IPS DF 4.7 (cell line): ENCODE data around the gene SPRN.
"Not testable (repeated sequence)": the region's sequence is repeated elsewhere in the genome, so short reads cannot be mapped to it uniquely, and the experiment has no call there.

ENCODE experiments used
- DNase-seq: peaks from one replicate; pipeline ENCODE4 v3.0.0-alpha.2; 2013; ENCODE audit warnings: low spot score; ENCODE audit errors: extremely low read depth

The SPRN gene

DNA sequence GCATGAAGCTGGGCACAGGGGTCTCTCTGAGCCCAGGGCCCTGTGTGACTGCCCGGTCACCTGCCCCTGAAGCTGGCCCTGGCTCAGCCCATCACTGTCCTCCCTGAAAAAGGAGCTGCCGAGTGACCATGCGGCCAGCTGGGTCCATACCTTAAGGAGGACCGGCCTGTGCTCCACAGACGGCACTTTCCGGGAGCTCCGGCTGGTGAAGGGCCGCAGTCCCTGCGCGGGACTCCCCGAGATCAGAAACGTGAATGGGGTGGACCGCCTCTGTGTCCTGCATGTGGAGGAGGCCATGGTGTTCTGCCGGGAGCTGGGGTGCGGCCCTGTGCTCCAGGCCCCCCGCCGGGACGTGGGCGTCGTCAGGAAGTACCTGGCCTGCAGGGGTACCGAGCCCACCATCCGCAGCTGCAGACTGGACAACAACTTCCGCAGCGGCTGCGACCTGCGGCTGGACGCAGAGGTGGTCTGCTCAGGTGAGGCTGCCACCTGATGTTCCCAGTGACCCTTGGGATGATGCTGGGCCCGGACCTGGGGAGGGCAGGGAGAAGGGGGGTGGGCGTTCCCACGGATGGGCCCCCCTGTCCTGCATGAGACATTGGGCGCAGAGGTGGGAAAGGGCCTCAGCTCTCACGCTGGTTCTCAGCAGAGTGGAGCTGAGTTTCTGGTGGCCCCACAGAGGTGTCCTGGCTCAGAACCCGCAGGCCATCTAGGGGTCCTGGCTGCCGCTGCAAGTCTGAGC lies 32.8 kb upstream of the SPRN start:
- DNase-seq = no peak

DNA sequence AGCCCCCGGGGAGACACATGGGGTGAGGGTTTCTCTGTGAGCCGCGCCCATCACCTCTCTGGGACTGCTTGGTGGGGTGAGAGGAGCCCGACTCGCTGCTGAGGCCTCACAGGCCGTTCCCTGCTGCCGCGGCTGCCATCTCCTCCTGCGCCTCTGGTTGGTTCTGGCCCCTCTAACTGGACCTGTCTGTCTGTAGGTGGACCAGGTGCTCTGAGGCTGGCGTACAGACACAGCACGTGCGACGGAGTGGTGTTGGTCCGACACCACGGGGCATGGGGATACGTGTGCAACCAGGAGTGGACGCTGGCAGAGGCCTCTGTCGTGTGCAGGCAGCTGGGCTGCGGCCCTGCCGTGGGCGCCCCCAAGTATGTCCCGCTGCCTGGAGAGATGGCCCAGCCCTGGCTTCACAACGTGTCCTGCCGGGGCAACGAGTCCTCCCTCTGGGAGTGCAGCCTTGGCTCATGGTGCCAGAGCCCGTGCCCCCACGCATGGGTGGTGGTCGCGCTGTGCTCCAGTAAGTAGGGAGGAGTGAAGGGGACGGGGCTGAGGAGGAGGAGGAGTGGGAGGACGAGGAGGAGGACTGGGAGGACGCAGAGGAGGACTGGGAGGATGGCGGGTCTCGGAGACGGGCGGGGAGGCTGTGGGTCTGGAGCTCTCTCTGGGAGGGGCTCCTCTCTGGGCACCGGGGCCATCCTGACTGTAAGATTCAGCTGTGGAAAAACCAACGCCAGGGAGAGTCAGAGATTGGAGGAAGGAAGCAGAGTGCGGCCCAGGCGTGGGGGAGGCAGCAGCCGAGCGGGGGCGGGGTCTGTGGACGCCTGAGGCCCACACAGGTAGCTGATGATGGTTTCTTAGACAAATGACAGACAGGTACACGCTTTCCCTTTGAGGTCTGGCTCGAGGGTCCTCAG lies 31.9 kb upstream of the SPRN start:
- DNase-seq = no peak

DNA sequence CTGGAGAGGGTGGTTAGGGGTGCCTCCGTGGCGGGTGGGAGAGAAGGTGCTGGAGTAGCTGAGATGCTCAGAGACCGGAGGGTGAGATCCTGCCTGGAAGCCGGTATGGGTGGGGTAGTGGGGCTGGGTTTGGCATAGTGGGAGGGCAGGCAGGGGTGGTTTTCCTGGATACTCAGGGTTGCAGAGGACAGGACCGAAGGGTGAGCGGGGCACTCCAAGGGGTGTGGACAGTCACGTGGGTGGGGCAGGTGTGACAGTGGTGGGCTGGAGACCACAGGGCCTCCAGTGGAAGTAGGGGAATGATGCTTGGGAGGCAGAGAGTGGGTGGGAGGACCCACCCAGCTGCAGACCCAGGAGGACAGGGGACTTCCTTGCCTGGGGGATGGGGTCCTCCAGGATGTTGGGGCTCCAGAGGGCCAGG lies 31.2 kb upstream of the SPRN start:
- DNase-seq = no peak

DNA sequence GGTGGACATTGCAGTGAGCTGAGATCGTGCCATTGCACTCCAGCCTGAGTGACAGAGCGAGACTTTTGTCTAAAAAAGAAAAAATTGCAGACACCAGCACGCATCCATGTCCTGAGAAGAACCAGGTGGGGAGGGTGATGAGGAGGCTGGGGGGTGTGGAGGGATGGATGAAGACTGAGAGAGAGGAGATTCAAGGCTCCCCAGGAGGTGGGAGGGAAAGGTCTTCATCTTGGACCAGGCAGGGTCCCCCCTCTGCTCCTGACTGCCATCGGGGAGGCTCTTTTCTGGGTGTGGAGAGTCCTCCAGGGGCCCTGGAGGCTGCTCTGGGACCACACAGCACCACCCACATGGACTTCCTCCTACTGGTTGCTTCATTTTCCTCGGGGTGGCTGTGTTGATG lies 30.8 kb upstream of the SPRN start:
- no peak for DNase-seq

DNA sequence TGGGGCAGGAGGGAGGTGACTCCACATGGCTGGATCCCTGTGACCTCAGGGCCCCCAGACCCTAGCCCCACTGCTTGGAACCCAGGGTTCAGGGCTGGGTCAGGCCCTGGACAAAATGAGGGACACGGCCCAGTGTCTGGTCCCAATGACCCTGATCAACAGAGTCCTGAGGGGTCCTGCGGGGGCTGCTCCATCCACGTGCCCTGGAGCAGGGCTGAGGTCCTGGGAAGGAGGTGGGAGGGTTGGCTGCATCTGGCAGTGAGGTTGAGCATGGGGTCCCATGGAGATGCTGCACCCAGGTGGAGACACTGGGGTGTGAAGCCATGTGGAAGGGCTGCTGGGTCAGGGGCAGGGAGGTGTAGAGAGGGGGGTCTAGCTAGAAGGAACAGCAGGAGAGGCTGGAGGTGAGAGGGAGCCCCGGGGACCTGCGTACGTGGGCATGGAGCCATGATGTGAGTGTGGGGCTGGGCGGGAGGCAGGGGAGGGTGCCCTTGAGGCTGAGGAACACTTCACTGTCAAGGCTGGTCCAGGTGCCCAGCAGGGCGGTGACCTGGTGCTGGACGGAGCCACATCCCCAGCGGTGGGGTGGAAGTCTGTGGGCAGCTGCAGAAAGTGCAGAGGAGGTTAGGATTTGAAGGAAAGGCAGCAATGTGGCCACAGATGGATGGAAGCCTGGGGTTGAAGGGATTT lies 29.9 kb upstream of the SPRN start:
- no peak for DNase-seq

DNA sequence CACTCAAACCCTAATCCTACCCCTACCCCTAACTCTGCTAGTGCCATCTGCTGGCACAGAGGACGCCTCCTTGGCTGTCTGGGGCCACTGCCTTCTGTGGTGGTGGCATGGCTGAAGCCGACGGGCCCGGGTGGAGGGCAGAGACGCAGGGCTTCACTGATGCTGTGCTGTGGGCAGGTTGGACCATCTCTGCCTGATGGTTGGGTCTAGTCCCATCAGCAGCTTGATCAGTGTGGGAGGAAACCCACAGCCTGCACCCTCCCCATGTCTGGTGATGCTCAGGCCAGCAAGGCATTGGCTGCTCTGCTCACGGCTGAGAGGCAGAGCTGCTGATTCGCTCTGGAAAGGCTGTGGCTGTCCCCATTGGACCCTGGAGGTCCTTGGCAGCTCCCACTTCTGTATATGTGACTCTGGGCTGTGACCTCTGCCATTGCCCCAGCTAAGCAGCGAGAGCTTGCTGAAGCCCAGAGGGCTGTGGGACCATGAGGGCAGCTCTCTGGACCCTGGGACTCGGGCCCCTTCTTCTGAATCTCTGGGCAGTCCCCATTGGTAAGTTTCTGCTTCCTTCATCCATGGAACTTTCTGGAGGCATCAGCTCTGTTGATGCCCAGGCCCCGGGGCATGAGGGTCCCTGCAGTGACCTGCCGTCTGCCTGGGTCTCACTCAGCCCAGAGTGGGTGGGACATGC lies 29.2 kb upstream of the SPRN start, which contains the start of gene SCART1:
Gene SCART1, plus strand, starts transcription at position 430 of the 688 bp plus-strand sequence. Its CDS starts 53 bp downstream, at position 483.
- DNase-seq = no peak

DNA sequence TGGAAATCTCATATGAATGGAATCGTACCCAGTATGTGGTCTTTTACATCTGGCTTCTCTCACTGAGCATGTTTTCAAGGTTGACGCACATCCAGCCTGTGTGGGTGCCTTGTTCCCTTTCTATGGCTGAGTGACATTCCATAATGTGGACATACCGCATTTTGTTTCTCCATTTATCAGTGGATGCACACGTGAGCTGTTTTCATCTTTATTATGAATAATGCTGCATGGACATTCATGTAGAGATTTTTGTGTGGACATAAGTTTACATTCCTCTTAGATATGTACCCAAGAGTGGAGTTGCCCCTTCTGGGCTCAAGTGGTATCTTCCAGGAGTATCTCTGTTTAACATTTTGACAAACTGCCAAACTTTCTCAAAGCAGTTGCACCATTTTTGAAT lies 28.0 kb upstream of the SPRN start:
- no peak for DNase-seq

DNA sequence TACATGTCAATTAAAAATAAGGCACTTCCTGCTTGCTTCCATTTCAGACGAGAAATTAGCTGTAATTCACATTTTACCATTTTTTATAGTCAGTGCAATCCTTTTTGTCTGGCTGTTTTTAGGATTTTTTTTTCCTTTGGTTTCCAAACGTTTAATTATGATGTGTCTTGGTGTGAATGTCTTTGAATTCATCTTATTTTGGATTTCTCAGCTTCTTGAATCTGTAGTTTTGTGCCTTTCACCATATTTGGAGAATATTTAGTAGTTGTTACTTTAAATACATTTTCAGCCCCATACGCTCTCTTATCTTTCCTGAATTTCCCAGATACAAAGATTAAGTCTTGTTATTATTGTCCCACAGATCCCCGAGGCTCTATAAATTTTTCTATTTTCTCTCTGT lies 26.9 kb upstream of the SPRN start:
- DNase-seq = no peak

DNA sequence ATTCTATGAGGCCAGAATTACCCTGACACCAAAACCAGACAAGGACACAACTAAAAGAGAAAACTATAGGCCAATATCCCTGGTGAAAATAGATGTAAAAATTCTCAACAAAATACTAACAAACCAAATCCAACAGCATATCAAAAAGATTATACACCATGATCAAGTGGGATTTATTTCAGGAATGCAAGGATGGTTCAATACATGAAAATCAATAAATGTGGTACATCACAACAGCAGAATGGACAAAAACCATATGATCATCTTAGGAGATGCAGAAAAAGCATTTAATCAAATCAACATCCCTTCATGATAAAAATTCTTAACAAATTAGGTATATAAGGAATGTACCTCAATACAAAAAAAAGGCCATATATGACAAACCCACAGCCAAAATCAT lies 23.7 kb upstream of the SPRN start:
- no peak for DNase-seq

DNA sequence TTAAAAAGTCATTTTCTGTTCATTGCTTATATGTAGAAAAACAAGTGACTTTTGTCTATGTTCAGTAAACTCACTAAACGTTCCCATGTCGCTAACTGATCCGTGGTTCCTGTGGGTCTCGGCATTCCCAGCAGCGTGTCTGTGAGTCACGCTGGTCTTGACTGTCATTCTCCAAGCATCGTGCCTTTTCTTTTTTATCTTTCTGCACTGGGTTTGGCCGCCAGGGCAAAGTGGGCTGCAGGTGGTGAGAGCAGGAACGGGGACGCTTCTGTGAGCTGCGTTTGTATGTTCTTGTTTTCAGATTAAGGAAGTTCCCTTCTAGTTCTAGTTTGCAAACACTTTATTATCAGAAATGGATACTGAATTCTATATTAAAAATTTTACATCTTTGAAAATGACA lies 22.6 kb upstream of the SPRN start:
- DNase-seq = no peak

DNA sequence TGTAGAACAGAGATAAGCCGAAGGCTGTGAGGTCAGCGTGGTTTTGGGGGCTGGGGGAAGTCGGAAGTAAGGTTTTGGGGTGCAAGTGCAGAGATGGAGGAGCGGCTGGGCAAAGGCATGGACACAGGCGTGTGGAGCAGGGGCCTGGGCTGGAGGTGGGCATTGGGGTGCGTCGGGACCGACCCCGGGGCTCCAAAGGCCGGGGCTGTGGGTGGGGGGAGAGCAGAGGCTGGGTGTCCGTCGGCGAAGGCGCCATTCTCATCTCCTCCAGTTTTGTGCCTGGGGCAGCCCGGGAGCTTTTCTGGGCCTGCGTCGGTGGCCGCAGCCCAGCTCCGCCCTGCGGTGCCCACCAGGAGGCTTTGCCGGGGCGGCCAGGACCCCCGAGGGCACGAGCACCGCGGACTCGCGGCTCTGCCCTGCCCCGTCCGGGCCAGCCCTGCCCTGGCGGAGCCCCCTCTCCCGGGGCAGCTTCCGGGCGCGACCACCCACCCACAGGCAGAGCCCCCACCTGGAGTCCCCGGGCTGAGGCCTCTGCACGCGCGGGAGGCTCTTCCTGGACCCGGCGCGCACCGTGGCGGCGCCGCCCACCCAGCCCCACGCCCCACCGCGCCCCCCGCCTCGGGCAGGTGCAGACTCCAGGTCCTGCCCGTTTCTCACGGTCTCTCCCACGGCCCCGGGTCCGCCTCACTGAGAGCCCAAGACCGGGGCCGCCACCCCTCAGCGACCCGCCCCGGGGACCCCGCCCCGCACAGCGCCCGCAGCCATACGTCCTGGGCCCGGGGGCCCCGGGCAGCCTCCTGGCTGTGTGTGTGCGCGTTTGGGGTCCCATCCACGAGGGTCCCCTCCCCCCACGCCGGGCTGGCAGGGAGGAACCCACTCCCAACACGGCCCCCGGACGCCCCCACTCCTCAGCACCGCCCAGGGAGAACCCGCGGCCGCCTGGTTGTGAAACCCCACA lies 21.6 kb upstream of the SPRN start:
- no peak for DNase-seq

DNA sequence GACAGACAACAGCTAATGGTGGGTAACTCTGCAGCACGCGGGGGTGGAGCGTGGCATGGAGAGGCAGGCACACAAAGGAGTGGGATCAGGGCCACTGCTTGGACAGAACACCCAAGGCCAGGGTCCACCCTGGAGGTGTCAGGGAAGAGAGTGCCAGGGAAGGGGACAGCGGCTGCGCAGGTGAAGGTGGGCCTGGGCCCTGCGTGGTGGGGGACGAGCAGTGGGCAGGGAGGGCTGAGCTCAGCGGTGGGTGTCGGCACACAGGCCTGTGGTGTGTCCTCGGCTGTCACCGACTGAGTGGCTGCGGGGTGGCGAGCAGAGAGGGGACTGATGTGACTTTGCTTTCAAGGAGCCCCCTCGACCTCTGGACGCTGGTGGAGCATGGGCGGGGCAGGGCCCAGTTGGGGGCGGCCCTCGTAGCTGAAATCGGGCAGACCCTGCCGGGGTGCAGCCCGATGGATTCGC lies 20.9 kb upstream of the SPRN start:
- DNase-seq = no peak

DNA sequence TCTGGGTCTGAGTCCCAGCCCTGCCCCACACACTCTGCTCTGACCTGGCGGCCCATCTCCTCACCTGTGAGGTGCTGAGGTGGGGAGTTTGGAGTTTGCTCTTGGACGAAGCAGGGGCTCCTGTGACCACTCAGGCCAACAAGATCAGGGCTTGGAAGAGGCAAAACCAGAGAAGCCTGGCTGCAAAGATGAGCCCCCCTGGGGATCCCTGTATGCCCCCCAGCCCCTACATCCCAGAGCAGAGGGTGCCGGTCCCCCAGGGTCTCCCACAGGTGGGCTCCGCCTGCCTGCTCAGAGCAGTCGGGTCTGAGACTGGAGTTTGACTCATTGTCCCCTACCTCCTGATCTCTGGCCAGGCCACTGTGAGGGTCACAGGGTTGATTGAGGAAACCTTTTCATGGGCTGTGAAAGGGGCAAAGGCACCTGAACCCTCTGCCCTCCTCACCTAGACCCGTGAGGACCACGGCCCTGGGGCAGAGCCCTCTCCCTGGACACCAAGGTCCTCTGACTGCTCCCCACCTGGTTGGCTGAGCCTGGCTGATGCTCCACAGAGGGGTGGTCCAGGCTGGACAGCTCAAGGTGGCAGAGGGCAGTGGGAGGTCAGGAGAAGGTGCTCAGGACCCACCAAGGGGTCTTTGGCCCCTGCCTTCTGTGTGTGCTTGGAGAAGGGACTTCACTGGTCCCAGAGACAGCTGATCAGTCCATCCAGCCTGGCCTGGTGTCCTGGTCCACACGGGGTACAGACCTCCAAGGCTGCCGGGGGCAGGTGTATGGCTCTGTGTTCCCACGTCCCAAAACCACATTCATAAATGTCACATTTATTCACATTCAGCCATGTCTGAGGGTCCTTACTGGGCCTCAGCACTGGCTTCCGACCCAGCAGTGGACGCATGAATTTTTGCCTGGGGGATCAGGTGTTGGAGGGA lies 20.2 kb upstream of the SPRN start:
- no peak for DNase-seq

DNA sequence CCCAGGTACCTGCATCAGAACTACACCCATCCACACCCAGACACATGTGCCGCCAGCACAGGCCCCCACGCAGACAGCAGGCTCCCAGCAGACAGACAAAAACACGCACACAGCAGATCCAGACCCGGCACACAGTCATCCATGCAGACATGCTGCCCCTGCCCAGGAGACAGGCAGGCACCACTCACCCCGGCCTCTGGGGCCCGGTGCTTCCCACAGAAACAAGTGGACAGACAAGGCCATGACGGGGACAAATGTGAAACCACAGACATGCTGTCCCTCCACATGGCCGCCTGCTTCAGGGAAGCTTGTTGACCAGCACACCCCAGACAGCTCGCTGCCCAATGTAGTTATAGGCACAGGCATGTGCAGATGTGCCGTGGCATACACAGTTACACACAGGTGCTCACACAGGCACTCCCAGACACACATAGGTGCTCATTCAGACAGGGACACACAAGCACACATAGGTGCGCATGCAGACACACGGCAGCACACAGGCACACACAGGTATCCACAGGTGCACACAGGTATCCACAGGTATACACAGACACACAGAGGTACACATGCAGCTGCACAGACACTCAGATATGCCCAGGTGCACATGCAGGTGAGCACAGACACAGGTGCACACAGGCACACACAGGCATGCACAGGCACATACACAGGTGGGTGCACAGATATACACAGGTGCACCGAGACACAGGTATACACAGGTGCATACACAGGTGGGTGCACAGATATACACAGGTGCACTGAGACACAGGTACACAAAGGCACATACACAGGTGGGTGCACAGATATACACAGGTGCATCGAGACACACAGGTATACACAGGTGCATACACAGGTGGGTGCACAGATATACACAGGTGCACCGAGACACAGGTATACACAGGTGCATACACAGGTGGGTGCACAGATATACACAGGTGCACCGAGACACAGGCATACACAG lies 18.8 kb upstream of the SPRN start:
- no peak for DNase-seq

DNA sequence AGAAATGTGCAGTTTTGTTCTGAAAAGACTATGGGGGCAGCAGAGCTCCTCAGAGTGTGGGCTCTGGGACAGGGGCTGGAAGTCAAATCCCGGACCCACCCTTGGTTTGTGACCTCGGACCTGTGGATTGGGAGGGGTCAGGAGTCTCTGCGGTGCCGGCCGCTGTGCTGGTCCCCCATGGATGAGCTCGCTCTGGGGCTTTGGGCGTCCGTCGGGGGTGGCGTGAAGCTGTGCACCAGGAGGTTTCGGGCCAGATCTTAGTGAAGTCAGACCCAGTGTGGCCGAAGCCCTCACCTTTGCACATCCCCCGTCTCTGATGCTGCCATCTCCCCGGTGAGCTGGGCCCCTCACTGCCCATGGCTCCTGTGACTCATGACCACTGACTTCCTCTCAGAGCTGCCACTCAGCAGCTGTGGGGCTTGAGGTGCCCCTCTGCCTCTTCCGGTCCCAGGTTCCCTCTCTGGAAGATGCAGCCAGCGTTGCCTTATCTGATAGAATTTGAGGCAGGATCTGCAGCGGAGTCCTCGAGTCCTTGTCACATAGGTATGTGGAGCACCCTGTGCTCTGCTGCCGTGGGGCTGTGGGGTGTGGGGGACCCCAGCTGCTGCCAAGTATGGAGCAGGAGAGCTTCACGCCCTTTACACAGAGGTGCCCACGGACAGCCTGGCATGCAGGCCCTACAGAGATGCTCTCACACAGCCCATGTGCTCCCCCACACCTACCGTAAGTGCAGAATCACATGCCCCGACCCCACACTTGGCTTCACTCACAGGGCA lies 18.0 kb upstream of the SPRN start:
- DNase-seq = no peak

DNA sequence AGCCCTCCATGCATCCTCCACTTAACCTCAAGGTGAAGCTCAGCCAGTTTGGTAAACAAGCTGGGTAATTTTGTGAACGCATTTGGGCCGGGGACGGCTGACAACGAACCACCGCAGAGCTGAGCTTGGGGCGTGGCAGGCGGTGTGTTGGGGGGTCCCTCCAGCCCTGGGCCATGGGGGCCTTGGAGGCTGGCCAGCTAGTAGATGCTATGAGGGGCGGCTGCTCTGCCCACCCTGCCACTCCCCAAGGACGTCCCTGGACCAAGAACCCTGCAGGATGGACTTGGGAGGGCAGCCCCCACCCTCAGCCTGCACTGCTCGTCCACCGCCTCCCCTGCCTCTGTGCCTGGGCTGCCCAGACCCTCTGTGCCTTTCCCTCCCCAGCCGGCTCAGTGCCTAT lies 17.4 kb upstream of the SPRN start:
- DNase-seq = no peak

DNA sequence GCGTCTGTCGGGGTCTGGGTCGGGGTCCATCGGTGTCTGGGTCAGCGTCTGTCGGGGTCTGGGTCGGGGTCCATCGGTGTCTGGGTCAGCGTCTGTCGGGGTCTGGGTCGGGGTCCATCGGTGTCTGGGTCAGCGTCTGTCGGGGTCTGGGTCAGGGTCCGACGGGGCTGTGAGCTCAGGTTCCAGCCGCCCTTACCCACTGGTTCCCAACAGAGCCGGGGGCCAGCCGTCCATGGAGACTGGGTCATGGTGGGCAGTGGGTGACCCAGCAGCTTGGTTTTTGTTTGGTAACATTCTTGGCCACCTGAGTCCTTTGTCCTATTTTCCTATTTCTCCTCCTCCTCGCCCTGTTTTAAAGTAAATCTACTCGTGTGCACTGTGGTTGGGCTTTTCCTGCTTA lies 16.9 kb upstream of the SPRN start:
- DNase-seq = not testable (repeated sequence)
